ENCODE measurements around the gene STK16.
"Not testable (repeated sequence)": the region's sequence is repeated elsewhere in the genome, so short reads cannot be mapped to it uniquely, and the experiment has no call there.

STK16 gene

GRCh38 chr2:219246559-219246958 is 1.3 kb downstream of the STK16 start:
- no peak for DNase-seq

- peak; percentile 11 to 42 for DNase-seq
Measured at GRCh38 chr2:219247678-219248642, 2.7 kb downstream of the STK16 start.

- no peak for DNase-seq
Measured at GRCh38 chr2:219248845-219249202, 3.5 kb downstream of the STK16 start.

GRCh38 chr2:219249203-219249980 is 4.1 kb downstream of the STK16 start:
- DNase-seq: peak; percentile 63 to 67

GRCh38 chr2:219250049-219250781 is 4.9 kb downstream of the STK16 start:
- DNase-seq: peak in 1 of 2 experiments; percentile 21

GRCh38 chr2:219251656-219252055 is 6.4 kb downstream of the STK16 start:
- DNase-seq: no peak

GRCh38 chr2:219252084-219252483 is 6.8 kb downstream of the STK16 start:
- no peak for DNase-seq

- DNase-seq: no peak
Measured at GRCh38 chr2:219252570-219252899, 7.3 kb downstream of the STK16 start.

GRCh38 chr2:219252900-219253752 is 7.8 kb downstream of the STK16 start, which contains the start of gene TUBA4B:
TUBA4B (plus strand) TSS chr2:219253243; CDS start chr2:219253408, 165 bp downstream.
- DNase-seq: peak in 1 of 2 experiments; percentile 1

- peak; percentile 2 to 9 for DNase-seq
Measured at GRCh38 chr2:219253753-219254589, 8.7 kb downstream of the STK16 start, which contains the start of gene TUBA4A. TUBA4A (minus strand) TSS chr2:219253918; CDS start chr2:219253858, 60 bp downstream.

- DNase-seq: peak in 1 of 2 experiments; percentile 3
Measured at GRCh38 chr2:219254590-219255201, 9.4 kb downstream of the STK16 start.

GRCh38 chr2:219258942-219259341 is 13.7 kb downstream of the STK16 start:
- not testable (repeated sequence) for DNase-seq

- DNase-seq: no peak
Measured at GRCh38 chr2:219261024-219261855, 16.0 kb downstream of the STK16 start.

- no peak for DNase-seq
Measured at GRCh38 chr2:219266232-219266631, 21.0 kb downstream of the STK16 start.

- no peak for DNase-seq
Measured at GRCh38 chr2:219266886-219267285, 21.6 kb downstream of the STK16 start.

- no peak for DNase-seq
Measured at GRCh38 chr2:219268294-219268693, 23.0 kb downstream of the STK16 start.

- DNase-seq: no peak
Measured at GRCh38 chr2:219269362-219270054, 24.2 kb downstream of the STK16 start.

- DNase-seq: no peak
Measured at GRCh38 chr2:219270055-219270372, 24.7 kb downstream of the STK16 start.

- DNase-seq: no peak
Measured at GRCh38 chr2:219271021-219271420, 25.7 kb downstream of the STK16 start.
